Measurements from ENCODE around the gene ANKS1B.

- no peak for TF ChIP-seq MAX (IDR thresholded peaks at IDR 0.05)
- no peak for TF ChIP-seq CTCF (IDR thresholded peaks at IDR 0.05 in 2 of 3, conservative IDR thresholded peaks at IDR 0.05 in 1 of 3; ENCODE audit: borderline replicate concordance in 1 of 3, insufficient read depth in 1 of 3, low read depth in 2 of 3, low read length in 2 of 3)
- no peak for TF ChIP-seq POLR2A (IDR thresholded peaks at IDR 0.05; ENCODE audit: borderline replicate concordance, extremely low read depth, insufficient read depth, insufficient read length)
- TF ChIP-seq RAD21 (IDR thresholded peaks at IDR 0.05; ENCODE audit: low read depth), result no peak
These were observed 645.1 kb downstream of the ANKS1B start for GRCh38 chr12:99339663-99340062.

Data from HCT116 (cell line).